K562 (cell line): ENCODE results near the gene HPSE2. TPM values are rescaled to one million over a fixed set of nuclear protein-coding genes. Genes with fewer than 3 reads are reported as not detected.

Experiments
- BMI1 ChIP-seq: fragments of 150-350 bp; IDR thresholded peaks from 2 replicates; pipeline ENCODE4 v1.6.1; 2014; ENCODE audit warnings: low read length
- CC2D1A ChIP-seq: fragments of 450-650 bp; IDR thresholded peaks from 2 replicates; pipeline ENCODE4 v1.6.1; 2017; ENCODE audit warnings: mild to moderate bottlenecking
- CREB3L1 ChIP-seq: fragments of 450-650 bp; IDR thresholded peaks from 2 replicates; pipeline ENCODE4 v1.6.1; 2014; ENCODE audit warnings: low read depth, mild to moderate bottlenecking, moderate library complexity, borderline replicate concordance
- E2F4 ChIP-seq: sonication (generic); formaldehyde crosslinking; IDR thresholded peaks from 2 replicates; pipeline ENCODE4 v1.8.0; 2022; ENCODE audit warnings: mild to moderate bottlenecking, low read depth, missing genetic modification reagents
- ERF ChIP-seq: fragments of 450-650 bp; formaldehyde crosslinking; IDR thresholded peaks from 2 replicates; pipeline ENCODE4 v1.4.0; 2020; ENCODE audit warnings: mild to moderate bottlenecking, mixed read lengths
- FOXK2 ChIP-seq, 2 experiments: fragments of 450-650 bp; IDR thresholded peaks in 1 of 2; conservative IDR thresholded peaks in 1 of 2; 2 replicates each; pipeline ENCODE4 v1.6.1; 2016; ENCODE audit warnings: low read depth in 2 of 2, mild to moderate bottlenecking in 1 of 2
- GTF2F1 ChIP-seq: IDR thresholded peaks from 2 replicates; pipeline ENCODE4 v1.6.1; 2011; ENCODE audit warnings: low read depth, low read length, improper control_type of control experiment
- HDAC1 ChIP-seq, 2 experiments: fragments of 450-650 bp; IDR thresholded peaks; 2 replicates each; pipeline ENCODE4 v1.6.1; 2016 to 2017; ENCODE audit warnings: inconsistent platforms in 1 of 2, mild to moderate bottlenecking in 1 of 2, moderate library complexity in 1 of 2
- IRF1 ChIP-seq: sonication (generic); formaldehyde crosslinking; IDR thresholded peaks from 2 replicates; pipeline ENCODE4 v1.8.0; 2022; ENCODE audit warnings: missing genetic modification reagents, mild to moderate bottlenecking, borderline replicate concordance
- KHSRP ChIP-seq: fragments of 450-650 bp; IDR thresholded peaks from 2 replicates; pipeline ENCODE4 v1.6.1; 2017
- MAZ ChIP-seq, 2 experiments: fragments of 450-650 bp in 1 of 2; sonication (generic) in 1 of 2; formaldehyde crosslinking; IDR thresholded peaks in 1 of 2; conservative IDR thresholded peaks in 1 of 2; 2 replicates each; pipeline versions ENCODE4 v1.4.0 to v1.5.0; 2020; ENCODE audit warnings: mild to moderate bottlenecking in 1 of 2, missing genetic modification reagents in 1 of 2
- MEIS2 ChIP-seq: fragments of 450-650 bp; IDR thresholded peaks from 2 replicates; pipeline ENCODE4 v1.6.1; 2014; ENCODE audit warnings: mild to moderate bottlenecking; ENCODE audit not compliant: partially characterized antibody
- SMARCA5 ChIP-seq: fragments of 450-650 bp; IDR thresholded peaks from 2 replicates; pipeline ENCODE4 v1.6.1; 2016
- SRSF7 ChIP-seq: fragments of 200-400 bp; formaldehyde crosslinking; optimal IDR thresholded peaks from 2 replicates; pipeline ENCODE3; 2017; ENCODE audit warnings: mild to moderate bottlenecking, low read depth, low read length
- SRSF9 ChIP-seq: fragments of 200-400 bp; formaldehyde crosslinking; IDR thresholded peaks from 2 replicates; pipeline ENCODE4 v1.6.1; 2017; ENCODE audit warnings: low read depth, low read length, borderline replicate concordance
- TCF7L2 ChIP-seq: fragments of 150-350 bp; IDR thresholded peaks from 2 replicates; pipeline ENCODE4 v1.6.1; 2016; ENCODE audit warnings: low read depth, mild to moderate bottlenecking, low read length, moderate library complexity
- ZBTB5 ChIP-seq: fragments of 450-650 bp; IDR thresholded peaks from 2 replicates; pipeline ENCODE4 v1.6.1; 2017; ENCODE audit warnings: antibody characterized with exemption
- ZFX ChIP-seq: sonication (generic); formaldehyde crosslinking; IDR thresholded peaks from 2 replicates; pipeline ENCODE4 v1.8.0; 2022; ENCODE audit warnings: mild to moderate bottlenecking, missing genetic modification reagents, moderate library complexity
- ZNF121 ChIP-seq: sonication (generic); formaldehyde crosslinking; conservative IDR thresholded peaks from 2 replicates; pipeline ENCODE4 v1.8.0; 2022; ENCODE audit warnings: missing genetic modification reagents
- ZNF436 ChIP-seq: fragments of 250-450, 450-650 bp; sonication (Bioruptor Pico); formaldehyde crosslinking; IDR thresholded peaks from 2 replicates; pipeline ENCODE4 v1.7.0; 2020; ENCODE audit warnings: mild to moderate bottlenecking
- ZNF561 ChIP-seq: fragments of 450-650 bp; formaldehyde crosslinking; conservative IDR thresholded peaks from 2 replicates; pipeline ENCODE4 v1.4.0; 2020; ENCODE audit warnings: mild to moderate bottlenecking, moderate library complexity
- ZNF586 ChIP-seq: fragments of 450-650 bp; formaldehyde crosslinking; conservative IDR thresholded peaks from 2 replicates; pipeline ENCODE4 v1.4.0; 2020; ENCODE audit warnings: mild to moderate bottlenecking, moderate library complexity
- ZNF75A ChIP-seq: fragments of 450-650 bp; formaldehyde crosslinking; IDR thresholded peaks from 2 replicates; pipeline ENCODE4 v1.4.0; 2020; ENCODE audit warnings: mild to moderate bottlenecking
- ZNF764 ChIP-seq: fragments of 250-450 bp; sonication (Bioruptor Pico); IDR thresholded peaks from 2 replicates; pipeline ENCODE4 v1.4.0; 2020; ENCODE audit warnings: low read depth, mild to moderate bottlenecking, moderate library complexity
- polyA plus RNA-seq, 8 experiments: library from polyadenylated mRNA; depleted of rRNA in 4 of 8; stranded (reverse) in 5 of 8; unstranded in 3 of 8; fragments of >200 nt; fragmentation: Nextera tagmentation in 2 of 8; fragmentation: Illumina TruSeq in 1 of 8; extraction: Ambion mirVana in 2 of 8; extraction: Trizol in 1 of 8; gene quantifications; 2 replicates each; pipeline versions ENCODE4 v1.2.1 to v1.2.3, GENCODE V29; 2011 to 2014; ENCODE audit warnings: inconsistent platforms in 1 of 8, missing spikeins in 1 of 8
- total RNA-seq, 7 experiments: library from RNA; depleted of rRNA in 6 of 7; stranded (reverse); fragments of >200 nt in 6 of 7; fragmentation: Illumina TruSeq in 2 of 7; extraction: Trizol in 2 of 7; gene quantifications; 2 replicates each; pipeline versions ENCODE4 v1.2.1 to v1.2.3, GENCODE V29; 2011 to 2021; ENCODE audit warnings: low replicate concordance in 1 of 7

HPSE2 gene
- total and polyA plus RNA-seq, 9 of the 15 experiments (the other 6 are each of a cell fraction or from before 2014, with no cell fraction given) = 0.03 to 0.10 (median 0.04) TPM; not detected in 2

- TF ChIP-seq IRF1 (CRISPR knock-in tag) (no peak), ZNF764 (CRISPR knock-in tag) (no peak), BMI1 (no peak), ZNF586 (CRISPR knock-in tag) (no peak), FOXK2 (conservative IDR thresholded peaks at IDR 0.05 in 1 of 2, IDR thresholded peaks at IDR 0.05 in 1 of 2; ENCODE audit: low read depth in 2 of 2) (no peak; a peak in 1 of 4 replicates), HDAC1 (IDR thresholded peaks at IDR 0.05) (no peak), TCF7L2 (peak; percentile 62; the same call in 1 of the 2 replicates), GTF2F1 (no peak), ZNF436 (CRISPR knock-in tag) (no peak), ZNF121 (no peak), SRSF7 (no peak), MAZ (CRISPR knock-in tag; conservative IDR thresholded peaks at IDR 0.05 in 1 of 2, IDR thresholded peaks at IDR 0.05 in 1 of 2) (0 out of 4 replicates have a peak, but pooled peaks of 1 of the 2 experiments have one; percentile 16), KHSRP (no peak), SRSF9 (no peak), SMARCA5 (no peak), E2F4 (CRISPR knock-in tag) (no peak), CREB3L1 (no peak), CC2D1A (peak; percentile 16; the same call in 1 of the 2 replicates), ERF (CRISPR knock-in tag) (no peak), ZFX (peak; percentile 47), ZBTB5 (no peak), ZNF75A (CRISPR knock-in tag) (no peak), MEIS2 (peak; percentile 74), ZNF561 (CRISPR knock-in tag) (no peak)
Observed at GRCh38 chr10:98458809-98459784, 776.6 kb downstream of the HPSE2 start (continued).
